GM13977 (cell line): ENCODE results near the gene RCHY1.
A peak's percentile ranks its signal among the peaks of the same experiment; 100 is the strongest.

Experiments
- DNase-seq: peaks from one replicate; pipeline ENCODE4 v3.0.0; 2012; ENCODE audit warnings: low spot score
- in situ Hi-C: fragments of 300-500 bp; cut with MboI; formaldehyde crosslinking; loops from one replicate; pipeline ENCODE4 v1.12.0; 2022; ENCODE audit warnings: low sequenced_read_pairs, low pct_unique_long_range_greater_than_20kb, mixed read lengths, inconsistent platforms; ENCODE audit not compliant: unreplicated experiment
- TF ChIP-seq, protein P1 (sequence below): IDR thresholded peaks from 2 replicates; pipeline ENCODE4 v1.5.1; 2012; ENCODE audit warnings: mild to moderate bottlenecking, control low read depth; ENCODE audit not compliant: insufficient read depth; ENCODE audit errors: extremely low read depth, missing control alignments

The RCHY1 gene

DNA sequence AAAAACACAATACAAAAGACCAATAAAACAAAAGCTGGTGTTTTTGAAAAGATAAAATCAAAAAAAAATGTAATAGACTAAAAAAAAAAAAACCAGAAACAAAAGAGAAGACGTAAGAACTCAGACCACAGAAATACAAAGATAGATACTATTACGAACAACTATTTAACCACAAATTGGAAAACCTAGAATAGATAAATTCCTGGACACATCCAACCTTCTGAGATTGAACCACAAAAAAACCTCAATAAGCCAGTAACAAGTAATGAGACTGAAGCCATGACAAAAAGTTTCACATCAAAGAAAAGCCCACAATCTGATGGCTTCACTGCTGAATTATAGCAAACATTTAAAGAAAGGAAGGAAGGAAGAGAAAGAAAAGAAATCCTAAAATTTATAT, 16.2 kb downstream of the RCHY1 start:
- DNase-seq = no peak
- in situ Hi-C loops = no loop called here
- TF ChIP-seq, protein P1, sequence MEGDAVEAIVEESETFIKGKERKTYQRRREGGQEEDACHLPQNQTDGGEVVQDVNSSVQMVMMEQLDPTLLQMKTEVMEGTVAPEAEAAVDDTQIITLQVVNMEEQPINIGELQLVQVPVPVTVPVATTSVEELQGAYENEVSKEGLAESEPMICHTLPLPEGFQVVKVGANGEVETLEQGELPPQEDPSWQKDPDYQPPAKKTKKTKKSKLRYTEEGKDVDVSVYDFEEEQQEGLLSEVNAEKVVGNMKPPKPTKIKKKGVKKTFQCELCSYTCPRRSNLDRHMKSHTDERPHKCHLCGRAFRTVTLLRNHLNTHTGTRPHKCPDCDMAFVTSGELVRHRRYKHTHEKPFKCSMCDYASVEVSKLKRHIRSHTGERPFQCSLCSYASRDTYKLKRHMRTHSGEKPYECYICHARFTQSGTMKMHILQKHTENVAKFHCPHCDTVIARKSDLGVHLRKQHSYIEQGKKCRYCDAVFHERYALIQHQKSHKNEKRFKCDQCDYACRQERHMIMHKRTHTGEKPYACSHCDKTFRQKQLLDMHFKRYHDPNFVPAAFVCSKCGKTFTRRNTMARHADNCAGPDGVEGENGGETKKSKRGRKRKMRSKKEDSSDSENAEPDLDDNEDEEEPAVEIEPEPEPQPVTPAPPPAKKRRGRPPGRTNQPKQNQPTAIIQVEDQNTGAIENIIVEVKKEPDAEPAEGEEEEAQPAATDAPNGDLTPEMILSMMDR = no peak

DNA sequence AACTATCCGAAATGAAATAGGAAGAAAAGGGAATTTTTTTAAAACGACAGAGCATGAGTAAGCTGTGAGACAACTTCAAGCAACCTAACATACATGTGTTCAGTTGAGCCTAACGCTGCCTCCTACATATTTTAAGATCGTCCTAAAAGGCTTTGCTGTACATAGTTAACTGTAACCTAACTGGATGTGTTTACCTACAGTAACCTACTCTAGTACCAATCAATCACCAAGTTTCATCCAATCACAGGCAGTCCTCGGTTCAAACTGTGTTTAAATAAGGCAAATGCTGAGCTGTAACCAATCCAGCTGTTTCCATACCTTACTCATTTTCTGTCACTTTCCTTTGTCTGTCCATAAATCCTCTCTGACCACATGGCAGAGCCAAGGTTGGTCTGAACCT, 17.1 kb downstream of the RCHY1 start:
- no peak for DNase-seq
- in situ Hi-C loops = no loop called here
- TF ChIP-seq, protein P1 = no peak

DNA sequence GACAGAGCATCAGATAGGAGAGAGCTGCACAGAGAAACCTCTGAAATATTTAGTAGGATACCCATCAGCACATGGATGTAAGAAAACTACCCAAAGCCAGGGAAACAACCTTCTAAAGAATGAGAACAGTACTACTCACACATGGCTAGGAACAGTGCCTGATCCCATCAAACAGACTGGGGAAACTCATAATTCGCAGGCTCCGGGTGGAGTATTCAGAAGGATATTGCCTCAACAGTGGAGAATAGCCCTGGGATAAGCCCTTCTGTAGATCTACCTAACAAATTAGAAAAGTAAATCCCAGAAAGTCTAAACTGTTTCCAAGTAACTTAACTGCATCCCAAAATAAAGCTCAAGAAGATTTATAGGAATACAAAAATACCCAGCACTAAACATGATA, 17.8 kb downstream of the RCHY1 start:
- TF ChIP-seq, protein P1 = no peak
- in situ Hi-C loops = no loop called here
- DNase-seq = no peak

DNA sequence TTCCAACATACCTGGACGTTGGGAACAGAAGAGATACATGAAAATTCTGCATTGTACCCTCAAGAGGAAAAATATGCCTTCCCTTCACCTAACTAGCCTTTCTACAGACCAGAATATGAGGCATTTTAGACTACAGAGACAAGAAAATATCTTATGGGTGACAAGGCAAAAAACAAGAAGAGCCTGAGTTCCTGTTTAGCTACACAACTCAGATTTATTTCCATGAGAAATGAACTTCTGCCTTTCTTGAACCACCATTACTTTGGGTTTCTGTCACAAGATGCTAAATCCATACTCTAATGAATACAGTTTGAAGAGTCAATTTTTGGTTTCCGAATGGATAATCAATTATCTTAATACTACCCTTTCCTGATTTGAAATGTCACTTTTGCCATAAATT, 18.7 kb downstream of the RCHY1 start:
- TF ChIP-seq, protein P1 = no peak
- no peak for DNase-seq
- in situ Hi-C loops = no loop called here

DNA sequence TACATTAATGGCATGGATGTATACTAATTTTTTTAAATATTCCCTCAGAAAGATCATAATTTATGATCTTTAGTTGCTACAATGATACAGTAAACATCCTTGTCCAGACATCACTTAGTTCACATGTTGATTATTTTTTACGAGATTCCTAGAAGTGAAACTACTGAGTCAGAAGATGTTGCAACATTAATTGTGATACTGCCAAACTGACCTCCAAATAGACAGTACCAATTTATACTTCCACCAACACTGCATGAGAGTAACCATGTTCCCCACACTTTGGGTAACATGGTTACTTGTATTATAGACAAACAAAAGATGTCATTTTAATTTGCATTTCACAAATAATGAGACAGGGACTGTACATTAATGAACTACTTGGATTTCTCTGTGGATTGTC, 19.6 kb downstream of the RCHY1 start:
- in situ Hi-C loops = no loop called here
- DNase-seq = no peak

DNA sequence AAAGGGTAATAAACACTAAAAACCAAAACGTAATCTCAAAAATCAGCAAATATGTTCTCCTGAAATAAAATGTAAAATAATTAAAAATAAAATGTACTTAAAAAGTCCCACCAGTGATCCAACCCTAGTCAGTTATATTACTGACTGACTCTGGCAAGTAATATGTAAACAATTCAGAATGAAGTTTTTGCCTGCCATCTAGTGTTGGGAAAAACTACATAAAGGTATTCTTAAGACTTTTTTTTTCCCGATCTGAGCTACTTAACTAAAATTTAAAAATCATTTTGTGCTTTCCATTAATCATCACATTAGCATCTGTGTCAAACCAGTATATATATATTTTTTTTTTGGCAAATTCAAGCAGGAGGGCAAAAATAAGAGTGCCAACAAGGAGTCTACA, 24.0 kb downstream of the RCHY1 start:
- TF ChIP-seq, protein P1 = peak; percentile 22
- in situ Hi-C loops = no loop called here
- no peak for DNase-seq

More for the DNA sequence above, 19.6 kb downstream of the RCHY1 start:
- TF ChIP-seq, protein P1 = no peak

DNA sequence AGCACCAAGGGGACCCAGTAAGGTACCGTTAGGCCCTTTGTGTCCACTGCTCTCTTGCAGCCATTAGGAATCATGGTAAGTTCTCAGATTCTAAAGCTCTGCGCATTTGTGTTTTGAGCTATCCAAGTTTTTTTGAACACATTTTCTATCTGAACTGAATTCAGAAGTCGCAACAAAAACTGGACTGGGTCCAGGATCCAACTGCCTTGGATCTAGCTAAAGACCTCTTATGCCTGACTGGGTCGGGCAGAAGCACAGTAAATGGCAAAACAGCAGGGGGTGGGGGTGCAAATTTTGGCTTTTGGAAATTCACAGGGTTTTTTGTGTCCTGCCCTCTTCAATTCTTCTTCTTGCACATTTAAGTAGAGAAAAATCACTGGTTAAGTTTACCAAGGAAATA, 30.0 kb downstream of the RCHY1 start:
- in situ Hi-C loops = no loop called here
- TF ChIP-seq, protein P1 = no peak

More for the DNA sequence above, 30.0 kb downstream of the RCHY1 start:
- no peak for DNase-seq
